Left cardiac atrium (tissue), 4 donors: Measurements from ENCODE around the gene MAPK8IP1. TPM values are rescaled to one million over a fixed set of nuclear protein-coding genes. Genes with fewer than 3 reads are reported as not detected.
"Not testable (repeated sequence)": the region's sequence is repeated elsewhere in the genome, so short reads cannot be mapped to it uniquely, and the experiment has no call there.

Source experiments
- ATAC-seq, 2 donors: fragments of 200-7000 bp; cut with Tn5 transposase; one replicate each; pipeline ENCODE4 v1.9.1; 2020; ENCODE audit warnings: mild to moderate bottlenecking in 2 of 2, moderate library complexity in 2 of 2
- DNase-seq: peaks from one replicate; pipeline ENCODE4 v3.0.0-alpha.2; 2020
- intact Hi-C, 2 donors: fragments of 100-400 bp; cut with DNase I; formaldehyde crosslinking; loops; one replicate each; pipeline versions ENCODE4 v1.14.1 to v1.15.1; 2022 to 2023
- long read RNA-seq: library from polyadenylated mRNA; unstranded; transcript quantifications from one replicate; pipeline ENCODE4 v2.0.0, GENCODE V29; 2021
- total RNA-seq, 2 donors: library from RNA; stranded (reverse); fragmentation: NEBNext Ultra II Directional; extraction: Animal tissue kit (Norgen Biotek cat#: 25700); gene quantifications; one replicate each; pipeline ENCODE4 v1.2.1, GENCODE V29; 2021
- donor health status: DM: no; HTN: yes; CAD: no.
- donor health status: DM: no; HTN: yes; CAD: no; lungs with severe emphysema.
- donor health status: DM: yes; HTN: yes; CAD: no.
- donor health status: Dilated cardiomyopathy.

MAPK8IP1 gene
- 1 to 10 TPM; 5.0 to 6.9 TPM for total RNA-seq
- long read RNA-seq, partial matches to known transcripts = 1 of 1 reads
- long read RNA-seq, other reads (novel, unspliced or antisense) = 0 of 1 reads

DNA sequence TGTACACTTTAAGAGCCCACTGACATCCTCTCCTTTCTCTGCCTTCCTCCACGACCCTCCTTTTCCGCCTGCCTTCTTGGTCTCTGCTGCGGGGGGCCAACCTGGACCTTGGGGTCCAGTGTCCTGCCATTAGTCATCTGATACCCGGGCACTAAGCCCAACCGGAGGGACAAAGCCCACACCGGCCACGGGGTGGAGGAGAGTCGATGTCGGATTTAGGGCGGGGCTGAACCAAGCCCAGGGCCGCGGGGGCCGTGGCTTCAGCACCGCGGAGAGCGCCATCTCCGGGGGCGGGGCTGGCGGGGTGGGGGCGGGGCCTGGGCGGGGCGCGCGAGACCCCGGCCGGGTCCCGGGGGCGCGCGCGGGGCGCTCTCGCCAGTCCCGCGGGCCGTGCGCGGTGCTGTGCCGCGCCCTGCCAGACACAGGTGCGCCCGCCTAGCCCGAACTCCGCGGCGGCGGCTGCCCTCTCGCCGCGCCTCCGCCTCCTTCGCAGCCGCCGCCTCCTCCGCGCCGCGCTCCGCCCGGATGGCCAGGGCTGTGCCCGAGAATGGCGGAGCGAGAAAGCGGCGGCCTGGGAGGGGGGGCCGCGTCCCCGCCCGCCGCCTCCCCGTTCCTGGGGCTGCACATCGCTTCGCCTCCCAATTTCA, at the start of gene MAPK8IP1:
Gene MAPK8IP1, plus strand, starts transcription at position 378 of the 647 bp plus-strand sequence. Its CDS starts 170 bp downstream, at position 548.
- ATAC-seq (peak; percentile 76 to 82), DNase-seq (peak; percentile 65)
- intact Hi-C loops = no loop called here

DNA sequence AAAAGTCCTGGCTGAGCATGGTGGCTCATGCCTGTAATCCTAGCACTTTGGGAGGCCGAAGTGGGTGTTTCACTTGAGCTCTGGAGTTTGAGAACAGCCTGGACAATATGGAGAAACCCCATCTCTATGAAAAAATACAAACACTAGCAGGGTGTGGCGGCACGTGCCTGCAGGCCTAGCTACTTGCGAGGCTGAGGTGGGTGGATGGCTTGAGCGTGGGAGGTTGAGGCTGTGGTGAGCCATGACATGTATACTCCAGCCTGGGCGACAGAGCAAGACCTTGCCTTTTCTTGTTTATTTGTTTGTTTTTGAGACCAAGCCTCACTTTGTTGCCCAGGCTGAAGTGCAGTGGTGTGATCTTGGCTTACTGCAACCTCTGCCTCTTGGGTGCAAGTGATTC, 46.2 kb upstream of the MAPK8IP1 start:
- DNase-seq (no peak), ATAC-seq (no peak)
- intact Hi-C loops = no loop called here

DNA sequence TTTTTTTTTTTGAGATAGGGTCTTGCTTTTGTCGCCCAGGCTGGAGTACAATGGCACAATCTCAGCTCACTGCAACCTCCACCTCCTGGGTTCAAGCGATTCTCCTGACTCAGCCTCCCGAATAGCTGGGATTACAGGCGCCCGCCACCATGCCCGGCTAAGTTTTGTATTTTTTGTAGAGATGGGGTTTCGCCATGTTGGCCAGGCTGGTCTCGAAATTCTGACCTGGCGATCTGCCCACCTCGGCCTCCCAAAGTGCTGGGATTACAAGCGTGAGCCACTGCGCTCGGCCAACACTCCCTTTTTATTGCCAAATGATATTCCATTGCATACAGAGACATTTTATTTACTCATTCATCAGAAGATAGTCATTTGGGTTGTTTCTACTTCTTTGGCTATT, 45.2 kb upstream of the MAPK8IP1 start:
- ATAC-seq, DNase-seq: not testable (repeated sequence)
- intact Hi-C loops = loop anchor here in 1 of 2 donors (10.0 kb wide), 1 partner anchor 165 kb away; no protein-coding TSS in a partner anchor

DNA sequence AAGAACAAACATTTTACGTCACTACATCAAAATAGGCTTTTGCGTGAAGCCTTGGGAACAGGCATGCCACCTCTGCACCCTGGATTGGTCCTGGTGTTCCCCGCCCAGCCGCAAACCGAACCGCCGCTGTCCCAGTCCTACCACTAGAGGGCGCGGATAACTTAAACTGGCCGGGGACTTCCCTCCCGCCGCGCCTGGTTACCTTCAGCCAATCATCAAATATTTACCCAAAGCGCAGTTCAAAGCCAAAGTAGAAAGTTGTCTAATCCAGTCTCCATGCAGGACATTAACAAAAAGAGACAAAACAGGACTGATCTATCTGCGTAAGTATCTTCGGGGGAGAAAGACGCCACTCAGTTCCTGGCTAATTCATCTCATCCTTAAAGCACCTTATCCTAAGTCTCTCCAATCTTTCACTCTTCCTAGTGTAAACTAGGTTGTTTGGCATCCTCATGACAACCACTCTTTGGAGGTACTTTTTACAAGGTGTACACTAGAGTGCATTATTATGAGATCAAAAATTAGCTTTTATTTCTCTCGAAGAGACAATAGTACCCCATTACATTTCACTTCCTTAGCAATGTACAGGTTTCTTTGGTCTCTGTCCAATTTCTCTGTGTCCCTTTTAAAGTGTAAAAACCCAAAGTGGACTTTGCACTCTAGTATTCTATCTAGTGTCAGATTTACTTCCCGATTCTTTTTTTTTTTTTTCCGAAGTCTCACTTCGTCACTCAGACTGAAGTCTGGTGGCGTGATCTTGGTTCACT, 42.1 kb upstream of the MAPK8IP1 start:
- ATAC-seq = peak; percentile 34
- DNase-seq = peak; percentile 90
- intact Hi-C loops = loop anchor here in 1 of 2 donors (10.0 kb wide), 1 partner anchor 161 kb away; no protein-coding TSS in a partner anchor

DNA sequence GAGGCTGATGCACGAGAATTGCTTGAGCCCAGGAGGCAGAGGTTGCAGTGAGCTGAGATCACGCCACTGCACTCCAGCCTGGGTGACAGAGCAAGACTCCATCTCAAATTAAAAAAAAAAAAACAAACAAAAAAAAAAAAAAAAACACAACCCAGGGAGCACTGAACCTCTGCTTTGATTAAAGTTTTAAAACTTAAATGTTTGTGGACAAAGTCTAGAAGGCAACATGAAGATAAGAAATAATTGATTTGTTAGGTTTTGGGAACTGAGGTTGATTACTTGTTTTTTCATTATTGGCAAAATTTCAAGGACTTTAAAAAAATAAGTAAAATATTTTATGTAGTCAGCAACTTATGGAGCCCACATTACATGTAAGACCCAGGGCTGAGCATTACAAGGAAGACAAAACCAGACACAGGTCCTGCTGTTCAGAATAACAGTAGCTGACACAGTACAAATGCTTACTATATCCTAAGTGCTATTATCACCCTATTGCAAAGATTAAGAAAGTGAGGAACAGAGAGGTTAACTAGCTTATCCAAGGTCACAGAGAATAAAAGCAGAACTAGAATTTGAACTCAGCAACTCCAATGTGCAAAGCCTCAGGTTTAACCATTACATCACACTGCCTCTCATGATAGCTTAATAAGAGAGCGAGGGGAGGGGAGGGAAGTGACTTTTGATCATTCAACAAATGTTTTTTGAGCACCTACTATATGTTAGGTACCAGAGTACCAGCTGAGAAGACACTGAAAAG, 40.5 kb upstream of the MAPK8IP1 start:
- intact Hi-C loops = loop anchor here in 1 of 2 donors (10.0 kb wide), 1 partner anchor 160 kb away; no protein-coding TSS in a partner anchor
- no peak for ATAC-seq
- DNase-seq = no peak

DNA sequence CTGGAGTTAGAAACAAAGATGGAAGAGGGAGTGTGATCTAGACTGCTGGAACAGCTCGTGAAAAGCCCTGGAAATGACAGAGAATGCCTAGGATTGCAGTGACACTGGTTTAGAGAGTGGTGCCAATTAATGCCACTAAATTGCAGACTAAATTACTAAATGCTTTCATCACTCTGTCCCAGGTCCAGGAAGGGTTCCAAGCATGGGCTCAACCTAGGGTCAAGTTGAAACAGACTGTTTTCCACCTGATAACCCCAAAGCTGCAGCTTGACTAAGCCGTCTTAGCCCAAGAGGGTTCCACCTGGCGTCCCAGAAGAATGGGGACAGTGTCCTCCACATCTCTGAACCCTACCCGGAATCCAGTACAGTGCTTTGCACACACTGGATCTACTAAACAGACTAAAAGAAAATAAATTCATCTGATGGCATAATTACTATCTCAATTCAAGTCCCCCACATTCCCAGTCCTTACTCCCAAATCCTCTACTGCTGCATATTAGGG, 39.2 kb upstream of the MAPK8IP1 start:
- intact Hi-C loops = loop anchor here in 1 of 2 donors (10.0 kb wide), 1 partner anchor 159 kb away; no protein-coding TSS in a partner anchor

DNA sequence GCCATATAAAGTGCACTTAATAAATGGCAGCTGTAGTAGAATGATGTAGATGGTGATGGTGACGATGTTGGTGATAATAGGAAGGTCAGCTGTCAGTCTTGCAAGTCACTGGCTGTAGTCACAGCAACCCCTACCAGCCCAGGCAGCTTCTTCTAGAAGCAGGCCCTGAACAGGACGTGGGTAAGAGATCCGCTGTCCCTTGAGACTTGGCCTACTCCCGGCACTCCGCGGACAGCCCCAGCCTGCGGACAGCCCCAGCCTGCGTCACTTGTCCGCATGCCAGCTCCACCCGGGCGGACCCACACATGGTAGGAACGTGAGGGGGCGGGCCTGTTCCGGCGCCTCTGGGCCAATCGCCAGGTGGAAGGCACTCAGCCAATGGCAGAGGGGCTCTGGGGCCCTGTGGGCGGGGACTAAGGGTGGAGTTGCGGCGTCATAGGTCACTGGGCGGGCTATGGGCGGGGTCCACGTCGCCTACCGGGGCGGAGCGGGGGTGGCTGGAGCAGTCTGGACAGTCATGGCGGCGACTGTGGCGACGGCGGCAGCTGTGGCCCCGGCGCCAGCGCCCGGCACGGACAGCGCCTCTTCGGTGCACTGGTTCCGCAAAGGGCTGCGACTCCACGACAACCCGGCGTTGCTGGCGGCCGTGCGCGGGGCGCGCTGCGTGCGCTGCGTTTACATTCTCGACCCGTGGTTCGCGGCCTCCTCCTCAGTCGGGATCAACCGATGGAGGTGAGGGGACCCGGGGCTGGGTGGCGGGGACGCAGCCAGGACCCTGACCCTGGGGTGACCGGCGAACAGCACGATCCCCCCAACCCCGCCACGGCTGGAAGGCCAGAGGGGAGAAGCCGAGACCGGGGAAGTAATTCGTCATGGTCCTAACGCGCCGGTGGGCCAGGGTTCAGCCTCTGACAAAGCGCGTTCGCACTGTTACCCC, 38.2 kb upstream of the MAPK8IP1 start, which contains the start of gene CRY2:
Gene CRY2, plus strand, starts transcription at position 502 of the 937 bp plus-strand sequence. Its CDS starts 16 bp downstream, at position 518.
- intact Hi-C loops = loop anchor here in 1 of 2 donors (10.0 kb wide), 1 partner anchor 158 kb away; no protein-coding TSS in a partner anchor
- ATAC-seq = peak; percentile 96 to 99
- DNase-seq = peak; percentile 99

More for the DNA sequence above, 39.2 kb upstream of the MAPK8IP1 start:
- ATAC-seq (no peak), DNase-seq (no peak)

DNA sequence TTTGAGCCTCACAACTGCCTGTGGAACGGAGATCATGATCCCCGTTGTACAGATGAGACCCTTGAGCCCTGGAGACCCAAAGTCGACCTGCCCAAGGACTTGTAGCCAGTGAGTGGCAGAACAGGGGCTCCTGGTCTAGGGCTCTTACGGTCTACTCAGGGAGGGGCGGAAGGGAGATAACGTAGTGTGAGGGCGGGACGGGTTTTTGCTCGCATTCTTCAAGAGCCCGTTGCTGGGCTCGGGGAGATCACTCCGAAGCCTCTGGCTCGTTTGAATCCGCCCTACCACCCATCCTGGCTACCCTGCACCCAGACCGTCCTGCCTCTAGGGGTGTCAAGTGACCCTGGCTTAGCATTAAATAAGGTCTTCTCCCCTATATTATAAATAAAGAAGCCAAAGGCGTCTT, 37.5 kb upstream of the MAPK8IP1 start:
- intact Hi-C loops = loop anchor here in 1 of 2 donors (10.0 kb wide), 1 partner anchor 157 kb away; no protein-coding TSS in a partner anchor
- ATAC-seq (peak; percentile 32 to 63), DNase-seq (peak; percentile 70)

DNA sequence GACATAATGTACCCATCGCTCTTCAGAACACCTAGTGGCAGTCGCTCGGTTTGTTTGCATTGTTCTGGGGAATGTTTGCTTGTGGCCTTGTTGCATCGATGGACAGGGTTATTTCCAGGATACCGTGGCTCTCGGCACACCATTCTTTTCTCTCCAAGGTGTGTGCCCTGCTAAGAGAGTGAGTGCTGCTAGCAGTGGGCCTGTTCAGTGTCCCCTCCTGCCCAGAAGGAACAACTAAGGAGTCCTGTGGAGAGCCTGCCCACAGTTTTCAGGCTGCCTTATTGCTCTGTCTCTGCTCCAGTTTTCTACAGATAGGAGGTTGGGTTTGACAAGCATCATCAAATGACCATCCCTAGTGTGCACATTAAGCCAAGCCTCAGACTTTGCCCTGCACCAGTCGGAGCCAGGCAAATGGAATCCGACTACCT, 36.8 kb upstream of the MAPK8IP1 start:
- DNase-seq (no peak), ATAC-seq (no peak)
- intact Hi-C loops = loop anchor here in 1 of 2 donors (10.0 kb wide), 1 partner anchor 156 kb away; no protein-coding TSS in a partner anchor

DNA sequence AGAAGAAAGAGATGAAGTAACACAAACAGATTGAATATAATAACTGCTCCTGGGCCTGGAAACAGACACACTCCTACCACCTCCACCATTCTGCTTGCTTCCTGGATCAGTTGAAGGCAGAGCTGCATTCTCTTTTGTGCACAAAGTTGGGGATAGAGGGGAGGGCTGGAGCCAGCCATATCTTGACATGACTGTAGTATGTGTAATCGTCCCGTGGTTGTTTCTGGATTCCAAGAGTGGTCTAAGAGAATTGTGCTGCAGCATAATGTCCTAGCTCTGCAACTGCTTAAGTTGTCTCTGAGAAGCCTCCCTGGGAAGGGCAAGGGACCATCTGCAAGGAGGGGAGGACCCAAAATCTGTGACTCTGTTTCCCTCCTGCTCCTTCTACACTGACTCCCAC, 35.0 kb upstream of the MAPK8IP1 start:
- ATAC-seq = no peak
- intact Hi-C loops = no loop called here

DNA sequence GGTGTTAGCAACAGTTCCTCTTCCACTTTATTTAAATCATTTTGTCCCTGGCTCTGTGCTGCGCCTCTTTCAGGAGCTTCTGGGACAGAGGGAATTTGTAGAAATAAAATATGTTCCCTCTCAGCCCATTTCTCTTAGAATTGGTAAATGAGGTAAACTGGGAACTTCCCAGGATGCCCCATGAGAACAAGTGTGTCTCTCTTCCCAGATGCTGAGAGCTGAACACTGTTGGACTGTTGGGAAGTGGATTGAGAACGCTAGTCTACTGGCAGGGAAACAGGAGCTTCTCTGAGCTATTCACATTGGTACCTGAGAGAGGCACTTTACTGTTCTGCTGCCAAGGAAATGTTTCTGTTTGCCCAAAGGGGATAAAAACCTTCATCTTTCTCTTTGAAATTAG, 34.2 kb upstream of the MAPK8IP1 start:
- intact Hi-C loops = no loop called here
- DNase-seq (no peak), ATAC-seq (no peak)

More for the DNA sequence above, 35.0 kb upstream of the MAPK8IP1 start:
- DNase-seq = no peak

DNA sequence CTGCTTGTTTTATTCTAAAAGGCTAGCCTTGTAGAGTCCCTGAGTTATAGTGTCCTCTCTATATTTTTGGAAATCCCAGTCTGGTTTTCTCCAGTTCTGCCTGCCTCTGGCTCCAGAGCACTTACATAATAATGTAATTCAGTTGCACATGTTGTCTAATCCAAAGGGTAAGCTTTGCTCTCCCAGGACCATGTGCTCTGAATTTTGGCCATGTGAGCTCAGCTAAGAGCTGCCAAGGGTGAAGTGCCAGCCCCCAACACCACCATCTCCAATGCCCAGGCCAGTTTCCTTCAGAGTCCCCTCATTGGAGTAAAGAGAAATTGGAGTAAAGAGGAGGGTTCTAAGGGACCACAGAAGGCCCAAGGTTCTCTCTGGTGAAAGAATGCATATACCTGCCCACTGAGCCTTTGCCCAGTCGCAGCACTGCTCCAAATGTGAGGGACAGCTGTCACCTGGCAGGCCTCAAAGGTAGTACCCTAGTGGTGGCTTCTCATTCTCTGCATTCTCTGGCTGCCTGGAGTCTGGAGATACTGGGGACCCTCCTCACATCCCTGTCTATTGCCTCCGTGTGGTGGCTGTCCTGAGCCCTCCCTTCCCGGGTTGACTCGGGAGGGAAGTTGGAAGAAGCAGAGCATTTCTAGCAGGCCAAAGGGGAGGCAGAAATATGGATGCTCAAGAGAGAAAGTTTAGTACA, 33.3 kb upstream of the MAPK8IP1 start:
- ATAC-seq (peak in 1 of 2 donors; percentile 32), DNase-seq (no peak)
- intact Hi-C loops = no loop called here

DNA sequence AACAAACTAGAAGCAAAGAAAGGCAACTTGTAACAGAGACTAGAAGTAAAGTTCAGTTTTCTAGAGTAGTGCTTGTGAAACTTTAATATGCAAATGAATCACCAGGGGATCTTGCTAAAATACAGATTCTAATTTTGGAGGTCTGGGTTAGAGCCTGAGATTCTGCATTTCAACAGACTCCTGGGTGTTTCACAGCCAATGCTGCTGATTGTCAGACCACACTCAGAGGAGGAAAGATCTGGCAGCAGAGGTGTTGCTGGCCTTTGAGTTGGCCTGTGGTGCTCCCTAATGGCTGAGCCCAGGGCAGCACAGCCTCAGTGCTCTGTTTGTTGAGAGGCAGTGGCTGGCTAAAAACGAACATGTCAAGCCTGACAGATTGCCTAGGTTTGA, 32.7 kb upstream of the MAPK8IP1 start:
- DNase-seq (peak; percentile 52), ATAC-seq (peak; percentile 71 to 73)
- intact Hi-C loops = no loop called here

DNA sequence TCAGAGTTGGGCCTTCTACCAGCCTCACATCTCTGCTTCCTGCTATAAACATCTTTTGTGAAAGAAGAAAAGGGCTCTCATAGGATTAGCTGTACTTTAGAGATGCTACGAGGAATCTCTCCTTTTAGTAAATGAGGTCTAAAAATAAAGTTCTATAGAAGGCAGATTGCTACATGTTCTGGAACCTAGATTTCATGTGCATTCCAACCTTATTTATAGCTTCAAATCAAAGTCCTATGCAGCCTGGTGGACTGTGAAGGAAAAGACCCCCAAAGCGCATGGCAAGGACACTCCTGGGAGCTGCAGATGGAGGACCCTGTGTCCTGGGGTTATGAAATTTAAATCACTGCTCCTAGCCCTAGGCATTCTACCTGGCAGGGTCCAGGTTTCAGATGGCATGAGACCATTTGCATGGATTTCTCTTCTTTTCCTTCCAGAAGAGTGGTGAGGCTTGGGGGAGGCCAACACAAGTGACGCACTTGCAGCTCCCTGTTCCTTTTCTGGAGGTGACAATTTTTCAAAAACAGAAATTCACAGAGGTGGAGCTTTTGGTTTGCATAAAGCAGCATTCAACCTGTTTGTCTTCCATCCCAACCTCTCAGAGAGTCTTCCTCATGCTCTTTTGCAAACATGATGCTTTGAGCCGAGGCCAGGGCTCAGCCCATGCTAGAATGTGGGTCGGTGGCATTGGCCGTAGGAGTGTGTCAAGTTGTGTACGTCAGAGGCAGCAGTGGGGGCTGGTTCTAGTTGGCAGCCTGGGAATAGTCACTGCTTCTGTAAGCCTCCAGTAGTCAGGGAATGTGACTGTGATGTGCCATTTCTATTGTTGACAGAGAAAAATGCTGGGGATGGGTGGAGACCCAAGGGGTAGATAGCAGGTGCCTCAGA, 31.9 kb upstream of the MAPK8IP1 start:
- ATAC-seq (peak; percentile 56 to 63), DNase-seq (peak; percentile 71)
- intact Hi-C loops = no loop called here

DNA sequence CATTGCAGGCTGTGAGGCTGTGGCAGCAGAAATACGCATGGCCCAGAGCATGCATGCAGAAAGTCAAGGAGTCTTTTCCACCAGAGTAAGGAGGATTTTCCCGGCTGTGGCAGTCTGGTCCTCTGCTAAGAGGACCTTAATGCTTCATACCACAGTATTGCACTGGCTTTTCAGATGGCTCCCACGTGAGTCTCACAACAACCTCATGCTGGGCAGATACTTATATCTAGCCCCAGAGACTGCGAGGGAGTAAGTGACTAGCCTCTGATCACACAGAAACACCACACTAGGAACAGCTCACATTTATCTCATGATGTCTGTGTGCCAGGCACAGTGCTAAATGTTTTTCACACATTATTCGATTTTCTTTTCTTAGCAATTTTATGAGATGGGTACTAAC, 30.1 kb upstream of the MAPK8IP1 start:
- DNase-seq = no peak
- no peak for ATAC-seq
- intact Hi-C loops = no loop called here

DNA sequence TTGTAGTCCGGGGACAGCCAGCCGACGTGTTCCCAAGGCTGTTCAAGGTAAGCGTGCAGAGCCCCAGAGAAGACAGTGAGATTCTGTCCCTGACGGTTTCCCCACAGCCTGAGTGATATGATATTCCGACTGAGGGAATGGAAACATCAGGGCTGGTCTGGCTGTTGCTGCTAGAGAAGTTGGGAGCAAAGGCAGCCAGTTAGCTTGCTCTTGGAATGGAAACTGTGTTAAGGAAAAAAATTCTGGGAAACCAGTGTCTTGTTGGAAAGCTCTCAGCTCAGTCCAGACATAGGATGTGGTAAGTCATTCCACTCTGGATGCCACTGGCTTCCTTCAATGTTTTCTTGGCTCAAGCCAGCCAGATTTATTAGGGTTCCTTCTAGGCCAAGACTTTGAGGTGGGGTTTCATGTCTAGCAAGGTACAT, 29.4 kb upstream of the MAPK8IP1 start:
- intact Hi-C loops = no loop called here
- ATAC-seq (peak in 1 of 2 donors; percentile 0), DNase-seq (no peak)
